MM.1S (cell line): ENCODE data around the gene ANKLE2.

ENCODE experiments used
- DNase-seq: peaks from one replicate; pipeline ENCODE4 v3.0.0-alpha.2; 2015
- H2AFZ ChIP-seq: fragments of 300-600 bp; sonication (generic); 2 replicates; pipeline ENCODE4 v1.6.0; 2016; ENCODE audit warnings: antibody characterized with exemption, low read length
- H3F3A ChIP-seq: fragments of 300-600 bp; sonication (generic); 2 replicates; pipeline ENCODE4 v1.6.1; 2016; ENCODE audit warnings: mild to moderate bottlenecking, antibody characterized with exemption, low read length, moderate library complexity, mixed read lengths; ENCODE audit not compliant: insufficient read depth
- H3K27ac ChIP-seq: fragments of 300-600 bp; sonication (generic); 2 replicates; pipeline ENCODE4 v1.5.1; 2016; ENCODE audit warnings: mild to moderate bottlenecking, low read length
- H3K27me3 ChIP-seq: fragments of 300-600 bp; sonication (generic); replicated peaks from 2 replicates; pipeline ENCODE4 v1.6.0; 2016; ENCODE audit warnings: low read length; ENCODE audit not compliant: insufficient read depth
- H3K36me3 ChIP-seq: fragments of 300-600 bp; sonication (generic); replicated peaks from 2 replicates; pipeline ENCODE4 v1.6.1; 2016; ENCODE audit warnings: mild to moderate bottlenecking, low read length, mixed read lengths; ENCODE audit not compliant: insufficient read depth
- H3K4me1 ChIP-seq: fragments of 300-600 bp; sonication (generic); 2 replicates; pipeline ENCODE4 v1.6.1; 2016; ENCODE audit warnings: low read length, mixed read lengths
- H3K4me2 ChIP-seq: fragments of 300-600 bp; sonication (generic); 2 replicates; pipeline ENCODE4 v1.6.0; 2016; ENCODE audit warnings: low read depth, low read length
- H3K4me3 ChIP-seq: fragments of 300-600 bp; sonication (generic); 2 replicates; pipeline ENCODE4 v1.5.1; 2016; ENCODE audit warnings: low read length, mixed read lengths
- H3K79me2 ChIP-seq: fragments of 300-600 bp; sonication (generic); 2 replicates; pipeline ENCODE4 v1.6.1; 2016; ENCODE audit warnings: mixed run types, low read length, mixed read lengths
- H3K9ac ChIP-seq: fragments of 300-600 bp; sonication (generic); 2 replicates; pipeline ENCODE4 v1.6.1; 2016; ENCODE audit warnings: low read length, mixed read lengths
- H3K9me2 ChIP-seq: fragments of 300-600 bp; sonication (generic); replicated peaks from 2 replicates; pipeline ENCODE4 v1.6.1; 2016; ENCODE audit warnings: mild to moderate bottlenecking, low read length, mixed read lengths; ENCODE audit not compliant: insufficient read depth
- H3K9me3 ChIP-seq: fragments of 300-600 bp; sonication (generic); replicated peaks from 2 replicates; pipeline ENCODE4 v1.6.1; 2016; ENCODE audit warnings: mild to moderate bottlenecking, low read length, mixed read lengths; ENCODE audit not compliant: insufficient read depth
- H4K20me1 ChIP-seq: fragments of 300-600 bp; sonication (generic); 2 replicates; pipeline ENCODE4 v1.6.1; 2016; ENCODE audit warnings: mild to moderate bottlenecking, low read length, moderate library complexity, mixed read lengths; ENCODE audit not compliant: insufficient read depth
- EZH2 ChIP-seq: fragments of 300-600 bp; sonication (generic); optimal IDR thresholded peaks from 2 replicates; pipeline ENCODE3; 2017; ENCODE audit warnings: low read depth, mild to moderate bottlenecking, antibody characterized with exemption, low read length, mixed read lengths
- EZH2phosphoT487 ChIP-seq: fragments of 300-600 bp; sonication (generic); IDR thresholded peaks from 2 replicates; pipeline ENCODE4 v1.6.1; 2018; ENCODE audit warnings: antibody characterized with exemption, low read length
- TF ChIP-seq, protein P1 (sequence below): fragments of 300-600 bp; sonication (generic); IDR thresholded peaks from 2 replicates; pipeline ENCODE4 v1.5.1; 2016; ENCODE audit warnings: antibody characterized with exemption, low read length, mixed read lengths

The ANKLE2 gene

GRCh38 chr12:132784580-132784979 lies 22.9 kb upstream of the ANKLE2 start:
- no peak overlapping the region for H2AFZ ChIP-seq
- TF ChIP-seq, protein P1, sequence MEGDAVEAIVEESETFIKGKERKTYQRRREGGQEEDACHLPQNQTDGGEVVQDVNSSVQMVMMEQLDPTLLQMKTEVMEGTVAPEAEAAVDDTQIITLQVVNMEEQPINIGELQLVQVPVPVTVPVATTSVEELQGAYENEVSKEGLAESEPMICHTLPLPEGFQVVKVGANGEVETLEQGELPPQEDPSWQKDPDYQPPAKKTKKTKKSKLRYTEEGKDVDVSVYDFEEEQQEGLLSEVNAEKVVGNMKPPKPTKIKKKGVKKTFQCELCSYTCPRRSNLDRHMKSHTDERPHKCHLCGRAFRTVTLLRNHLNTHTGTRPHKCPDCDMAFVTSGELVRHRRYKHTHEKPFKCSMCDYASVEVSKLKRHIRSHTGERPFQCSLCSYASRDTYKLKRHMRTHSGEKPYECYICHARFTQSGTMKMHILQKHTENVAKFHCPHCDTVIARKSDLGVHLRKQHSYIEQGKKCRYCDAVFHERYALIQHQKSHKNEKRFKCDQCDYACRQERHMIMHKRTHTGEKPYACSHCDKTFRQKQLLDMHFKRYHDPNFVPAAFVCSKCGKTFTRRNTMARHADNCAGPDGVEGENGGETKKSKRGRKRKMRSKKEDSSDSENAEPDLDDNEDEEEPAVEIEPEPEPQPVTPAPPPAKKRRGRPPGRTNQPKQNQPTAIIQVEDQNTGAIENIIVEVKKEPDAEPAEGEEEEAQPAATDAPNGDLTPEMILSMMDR: no peak
- TF ChIP-seq EZH2: no peak
- TF ChIP-seq EZH2phosphoT487: no peak
- H3K4me1 ChIP-seq: no peaks in the 10 kb centered on the region
- H3F3A ChIP-seq: no peaks in the 10 kb centered on the region
- H3K79me2 ChIP-seq: no peaks in the 10 kb centered on the region
- H3K27me3 ChIP-seq: no peaks in the 10 kb centered on the region
- DNase-seq: no peak
- no peaks in the 10 kb centered on the region for H3K36me3 ChIP-seq
- no peaks in the 10 kb centered on the region for H3K9me3 ChIP-seq
- H3K4me3 ChIP-seq: no peak overlapping the region
- H3K9me2 ChIP-seq: no peaks in the 10 kb centered on the region
- H3K4me2 ChIP-seq: no peak overlapping the region
- no peaks in the 10 kb centered on the region for H4K20me1 ChIP-seq
- no peak overlapping the region for H3K9ac ChIP-seq
- H3K27ac ChIP-seq: no peak overlapping the region

GRCh38 chr12:132783917-132784531 lies 22.4 kb upstream of the ANKLE2 start:
- Histone ChIP-seq H3K27me3 (no peaks in the 10 kb centered on the region), H3K4me1 (no peaks in the 10 kb centered on the region), H3K36me3 (no peaks in the 10 kb centered on the region), H3K4me3 (no peak overlapping the region), H3K4me2 (no peak overlapping the region), H3K9me3 (no peaks in the 10 kb centered on the region), H3K9me2 (no peaks in the 10 kb centered on the region), H3F3A (no peaks in the 10 kb centered on the region), H3K79me2 (no peaks in the 10 kb centered on the region), H4K20me1 (no peaks in the 10 kb centered on the region), H3K9ac (no peak overlapping the region), H3K27ac (no peak overlapping the region), H2AFZ (no peak overlapping the region)
- TF ChIP-seq, protein P1: no peak
- TF ChIP-seq EZH2phosphoT487: no peak
- no peak for TF ChIP-seq EZH2
- no peak for DNase-seq

DNA sequence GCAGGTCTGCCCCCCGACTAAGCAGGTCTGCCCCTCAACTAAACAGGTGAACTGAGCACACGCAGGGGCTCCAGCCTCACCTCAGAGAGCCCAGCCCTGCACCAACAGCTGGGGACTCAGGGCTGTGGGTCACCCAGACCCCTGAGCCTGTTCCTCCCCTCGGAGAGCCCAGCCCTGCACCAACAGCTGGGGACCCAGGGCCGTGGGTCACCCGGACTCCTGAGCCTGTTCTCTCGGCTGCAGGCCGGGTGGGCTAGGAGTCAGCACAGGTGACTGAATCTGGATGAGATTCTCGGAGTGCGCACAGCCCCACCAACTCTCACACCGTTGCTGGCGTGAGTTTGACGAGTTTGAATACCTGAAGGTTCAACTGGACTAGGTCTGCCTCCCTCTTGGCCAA lies 20.3 kb upstream of the ANKLE2 start:
- no peaks in the 10 kb centered on the region for H3F3A ChIP-seq
- no peaks in the 10 kb centered on the region for H3K9me2 ChIP-seq
- no peaks in the 10 kb centered on the region for H3K79me2 ChIP-seq
- H3K9ac ChIP-seq: no peak overlapping the region
- H3K4me3 ChIP-seq: no peak overlapping the region
- H3K36me3 ChIP-seq: no peaks in the 10 kb centered on the region
- H3K4me2 ChIP-seq: no peak overlapping the region
- DNase-seq: no peak
- H3K4me1 ChIP-seq: no peaks in the 10 kb centered on the region
- H3K9me3 ChIP-seq: no peaks in the 10 kb centered on the region
- no peak for TF ChIP-seq EZH2phosphoT487
- TF ChIP-seq, protein P1: no peak
- no peaks in the 10 kb centered on the region for H3K27me3 ChIP-seq
- H2AFZ ChIP-seq: no peak overlapping the region
- H4K20me1 ChIP-seq: no peaks in the 10 kb centered on the region
- H3K27ac ChIP-seq: no peak overlapping the region
